Fibroblast of pulmonary artery (primary cell): ENCODE data around the gene TRIM73.
A peak's percentile ranks its signal among the peaks of the same experiment; 100 is the strongest.
"Not testable (repeated sequence)": the region's sequence is repeated elsewhere in the genome, so short reads cannot be mapped to it uniquely, and the experiment has no call there.

Experiments
- DNase-seq: peaks from one replicate; pipeline ENCODE4 v3.0.0-alpha.2; 2010; ENCODE audit warnings: low read depth
- H3K4me3 ChIP-seq: replicated peaks from 2 replicates; pipeline ENCODE4 v1.5.1; 2011; ENCODE audit warnings: low read depth, mild to moderate bottlenecking, control low read depth, low read length, moderate library complexity

TRIM73 gene

DNA sequence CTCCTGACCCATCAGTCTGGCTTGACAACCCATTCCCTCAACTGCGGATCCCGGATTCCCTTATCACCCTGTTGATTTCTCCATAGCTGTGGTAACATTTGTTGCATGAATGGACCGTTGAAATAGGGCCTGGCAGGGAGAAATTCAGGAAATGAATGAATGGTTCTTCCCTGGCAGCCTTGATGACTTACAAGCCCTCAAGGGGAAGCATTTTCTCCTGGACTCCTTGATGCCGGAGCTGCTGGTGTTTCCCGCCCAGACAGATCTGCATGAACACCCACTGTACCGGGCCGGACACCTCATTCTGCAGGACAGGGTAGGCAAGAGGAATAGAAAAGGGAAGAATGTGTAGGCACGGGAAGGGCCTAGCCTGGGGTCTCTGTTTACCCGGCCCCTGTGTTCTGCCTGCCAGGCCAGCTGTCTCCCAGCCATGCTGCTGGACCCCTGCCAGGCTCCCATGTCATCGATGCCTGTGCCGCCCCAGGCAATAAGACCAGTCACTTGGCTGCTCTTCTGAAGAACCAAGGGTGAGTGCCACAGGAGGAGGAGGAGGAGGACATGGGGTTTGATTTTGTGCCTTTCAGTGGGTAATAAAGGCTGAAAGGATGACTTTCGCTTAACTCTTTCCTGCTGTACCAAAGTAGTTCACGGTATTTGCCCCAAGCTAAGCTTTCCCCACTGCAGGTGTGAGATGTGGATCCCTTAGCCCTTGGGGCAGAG lies 19.4 kb downstream of the TRIM73 start:
- H3K4me3 ChIP-seq: not testable (repeated sequence)
- DNase-seq: peak; percentile 1

DNA sequence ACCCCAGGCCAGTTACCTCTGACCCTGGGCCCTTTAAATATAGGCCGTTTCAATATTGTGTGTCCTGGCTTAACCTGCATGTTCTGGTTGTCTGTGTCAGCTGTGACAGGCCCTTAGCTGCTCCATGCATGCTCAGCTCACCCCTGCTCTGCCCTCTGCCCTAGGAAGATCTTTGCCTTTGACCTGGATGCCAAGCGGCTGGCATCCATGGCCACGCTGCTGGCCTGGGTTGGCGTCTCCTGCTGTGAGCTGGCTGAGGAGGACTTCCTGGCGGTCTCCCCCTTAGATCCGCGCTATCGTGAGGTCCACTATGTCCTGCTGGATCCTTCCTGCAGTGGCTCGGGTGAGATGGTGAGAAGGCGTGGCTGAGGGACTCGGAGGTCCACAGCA lies 20.0 kb downstream of the TRIM73 start:
- H3K4me3 ChIP-seq, DNase-seq: not testable (repeated sequence)

DNA sequence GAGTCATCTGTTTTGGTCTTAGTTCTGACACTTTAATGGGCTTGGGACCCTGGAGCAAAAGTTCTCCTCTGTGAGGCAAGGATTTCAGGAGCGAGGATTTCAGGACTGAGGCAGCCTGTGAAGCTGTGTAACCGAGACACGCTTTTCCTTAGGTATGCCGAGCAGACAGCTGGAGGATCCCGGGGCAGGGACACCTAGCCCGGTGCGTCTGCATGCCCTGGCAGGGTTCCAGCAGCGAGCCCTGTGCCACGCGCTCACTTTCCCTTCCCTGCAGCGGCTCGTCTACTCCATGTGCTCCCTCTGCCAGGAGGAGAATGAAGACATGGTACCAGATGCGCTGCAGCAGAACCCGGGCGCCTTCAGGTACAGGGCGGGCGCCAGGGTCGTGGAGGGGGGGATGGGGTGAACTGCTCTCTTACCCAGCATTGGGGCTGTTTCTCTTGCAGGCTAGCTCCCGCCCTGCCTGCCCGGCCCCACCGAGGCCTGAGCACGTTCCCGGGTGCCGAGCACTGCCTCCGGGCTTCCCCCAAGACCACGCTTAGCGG lies 20.5 kb downstream of the TRIM73 start:
- H3K4me3 ChIP-seq, DNase-seq: not testable (repeated sequence)

DNA sequence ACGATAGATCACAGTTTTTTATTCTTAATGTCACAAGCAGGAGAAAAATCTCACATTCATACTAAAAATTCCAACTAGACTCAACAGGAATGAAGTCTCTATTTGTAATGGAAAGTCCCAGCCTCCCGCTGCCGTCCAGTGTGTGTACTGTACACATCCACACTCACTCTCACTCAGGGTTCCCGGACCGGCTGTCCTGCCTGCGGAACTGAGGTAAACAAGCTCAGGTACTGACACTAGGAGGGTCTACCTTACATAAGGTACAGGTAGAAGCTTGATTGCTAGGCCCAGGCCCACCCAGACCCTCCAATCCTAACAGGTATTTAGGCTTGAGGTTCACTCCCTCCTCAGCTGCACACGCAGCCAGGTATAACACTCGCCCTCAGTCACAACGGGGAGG lies 21.4 kb downstream of the TRIM73 start:
- not testable (repeated sequence) for H3K4me3 ChIP-seq, DNase-seq

DNA sequence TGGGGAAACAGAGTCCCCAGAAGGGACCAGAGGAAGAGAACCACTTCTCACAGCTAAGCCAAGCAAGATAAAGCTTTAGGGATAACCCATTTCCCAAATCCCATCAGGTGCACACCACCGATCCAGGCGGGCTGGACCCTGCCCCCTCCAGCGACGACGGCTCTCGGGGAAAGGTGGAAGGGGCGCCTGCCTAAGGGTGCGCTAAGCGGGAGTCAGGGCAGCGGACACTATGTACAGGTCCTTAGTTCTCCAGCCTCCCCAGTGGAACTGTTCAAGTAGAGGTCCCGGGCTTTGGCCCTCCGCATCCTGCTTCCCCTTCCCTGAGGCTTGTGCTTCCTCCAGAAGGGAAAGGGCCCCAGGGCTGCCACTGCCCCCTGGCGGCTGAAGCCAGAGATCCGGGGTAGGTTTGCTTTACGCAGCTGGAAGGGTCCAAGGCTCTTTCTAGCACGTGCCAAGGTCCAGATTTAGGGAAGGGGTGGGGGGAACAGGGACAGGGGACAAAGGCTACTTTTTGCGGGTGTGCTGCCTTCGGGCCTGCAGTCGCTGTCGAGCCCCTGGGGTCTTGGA lies 22.9 kb downstream of the TRIM73 start:
- DNase-seq: not testable (repeated sequence)

DNA sequence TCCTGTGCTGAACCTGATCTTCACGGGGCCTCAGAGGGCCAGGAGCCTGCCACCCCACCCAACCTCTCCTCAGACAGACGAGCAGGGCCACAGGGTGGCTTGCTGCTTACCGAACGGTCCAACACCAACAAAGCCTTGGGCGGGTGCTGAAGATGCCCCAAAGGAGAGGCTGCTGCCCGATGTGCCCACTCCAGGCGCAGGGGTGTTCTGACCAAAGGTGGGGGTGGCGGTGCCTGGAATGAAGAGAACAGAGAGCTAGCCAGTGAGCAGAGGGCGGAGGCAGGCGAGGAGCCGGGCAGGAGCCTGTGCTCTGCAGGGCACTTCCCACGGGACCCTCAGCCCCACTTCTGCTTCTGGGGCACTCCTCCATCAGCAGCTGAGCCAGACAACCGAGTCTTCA lies 23.8 kb downstream of the TRIM73 start:
- DNase-seq: not testable (repeated sequence)

More for the DNA sequence above, 22.9 kb downstream of the TRIM73 start:
- H3K4me3 ChIP-seq: not testable (repeated sequence)

DNA sequence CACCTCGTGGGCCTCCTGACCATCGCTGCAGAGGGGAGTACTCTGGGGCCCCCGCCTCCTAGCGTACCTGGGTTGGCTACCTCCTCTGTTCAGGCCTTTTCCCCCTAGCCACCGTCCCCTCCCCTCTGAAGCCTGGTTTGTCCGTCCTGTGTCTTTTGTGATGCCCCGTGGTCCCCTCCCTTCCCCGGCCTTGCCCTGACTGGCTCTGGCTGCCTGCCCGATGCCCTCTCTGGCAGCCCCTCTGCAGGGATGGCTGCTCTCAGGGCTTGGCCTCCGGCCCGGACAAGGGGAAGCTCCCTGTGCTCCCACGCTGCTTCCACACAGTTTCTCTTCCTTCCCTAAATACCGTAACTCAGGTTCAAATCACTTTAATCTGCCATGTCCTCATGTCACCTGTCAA lies 24.3 kb downstream of the TRIM73 start:
- DNase-seq: not testable (repeated sequence)

More for the DNA sequence above, 23.8 kb downstream of the TRIM73 start:
- not testable (repeated sequence) for H3K4me3 ChIP-seq

DNA sequence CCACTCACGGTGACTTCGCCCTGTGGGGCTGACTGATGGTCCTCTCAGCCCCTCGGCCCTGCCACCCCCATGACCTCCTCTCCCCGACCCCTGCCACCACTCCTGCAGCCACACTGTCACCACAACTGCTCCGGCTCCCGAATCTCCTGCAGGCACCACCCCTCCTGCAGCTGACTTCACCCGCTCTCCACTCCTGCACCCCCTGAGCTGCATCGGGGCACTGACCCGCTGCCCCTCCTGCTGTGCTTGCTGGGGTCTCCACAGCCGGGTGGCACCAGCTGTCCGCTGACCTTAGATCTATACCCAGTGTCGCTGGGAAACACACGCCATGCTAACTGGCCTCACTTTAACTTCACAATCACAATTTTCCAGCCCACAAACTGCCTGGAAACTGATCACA lies 24.7 kb downstream of the TRIM73 start:
- not testable (repeated sequence) for DNase-seq, H3K4me3 ChIP-seq

More for the DNA sequence above, 24.3 kb downstream of the TRIM73 start:
- H3K4me3 ChIP-seq: not testable (repeated sequence)

DNA sequence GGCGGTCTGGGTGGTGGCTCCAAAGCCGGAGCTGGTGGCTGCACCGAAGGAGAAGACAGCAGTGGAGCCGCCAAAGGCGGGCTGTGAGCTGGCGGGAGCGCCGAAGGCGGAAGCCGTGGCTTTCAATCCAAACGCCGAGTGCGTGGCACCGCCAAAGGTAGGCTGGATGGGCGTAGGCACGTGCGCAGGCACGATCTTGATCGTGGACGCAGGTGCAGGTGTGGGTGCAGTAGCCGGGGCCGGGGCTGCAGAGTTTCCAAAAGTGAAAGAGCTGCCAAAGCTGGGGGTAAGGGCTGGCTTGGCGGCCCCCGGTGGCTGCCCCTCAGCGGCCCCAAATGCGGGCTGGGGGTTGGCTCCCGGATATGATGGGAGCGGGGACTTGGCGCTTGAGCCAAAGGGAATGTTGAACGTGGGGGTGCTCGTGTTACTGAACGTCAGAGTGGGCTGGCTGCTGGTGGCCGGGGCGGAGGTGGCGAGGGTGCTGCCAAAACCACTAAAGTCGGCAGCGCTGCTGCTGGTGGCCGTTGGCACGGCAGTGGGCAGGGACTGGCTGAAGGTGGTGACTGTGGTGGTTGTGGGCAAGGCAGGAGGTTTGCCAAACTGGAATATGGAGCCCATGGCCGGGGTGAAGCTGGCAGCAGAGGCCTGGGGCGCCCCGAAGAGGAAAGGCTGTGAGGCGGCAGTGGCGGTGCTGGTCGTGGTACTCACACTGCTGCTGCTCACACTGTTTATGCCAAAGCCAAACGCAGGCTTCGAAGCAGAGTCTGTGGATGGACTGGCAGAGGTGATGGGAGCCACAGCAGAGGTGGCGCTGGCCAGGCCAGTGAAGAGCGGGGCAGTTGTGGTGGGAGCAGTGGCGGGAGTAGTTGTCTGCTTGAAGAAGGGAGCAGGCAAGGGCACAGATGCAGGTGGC lies 26.6 kb downstream of the TRIM73 start:
- not testable (repeated sequence) for DNase-seq, H3K4me3 ChIP-seq

DNA sequence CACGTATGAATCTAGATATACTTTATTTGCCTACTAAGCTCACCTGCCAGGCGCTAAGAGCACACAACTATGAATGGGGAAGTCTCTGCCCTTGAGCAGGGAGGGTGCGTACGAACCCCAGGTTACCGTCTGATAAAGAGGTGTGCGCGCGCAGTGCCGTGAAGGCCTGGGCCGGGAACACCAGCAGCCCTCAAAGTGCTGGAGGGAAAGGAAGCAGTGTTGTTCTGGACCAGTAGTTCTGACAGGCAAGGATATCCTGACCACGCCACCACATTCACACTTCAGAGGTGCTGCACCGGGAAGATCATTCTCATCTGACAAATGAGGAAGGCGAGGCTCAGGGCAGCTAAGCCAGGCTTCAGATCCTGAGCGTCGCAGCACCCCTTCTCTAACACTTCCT lies 28.1 kb downstream of the TRIM73 start:
- not testable (repeated sequence) for H3K4me3 ChIP-seq, DNase-seq

DNA sequence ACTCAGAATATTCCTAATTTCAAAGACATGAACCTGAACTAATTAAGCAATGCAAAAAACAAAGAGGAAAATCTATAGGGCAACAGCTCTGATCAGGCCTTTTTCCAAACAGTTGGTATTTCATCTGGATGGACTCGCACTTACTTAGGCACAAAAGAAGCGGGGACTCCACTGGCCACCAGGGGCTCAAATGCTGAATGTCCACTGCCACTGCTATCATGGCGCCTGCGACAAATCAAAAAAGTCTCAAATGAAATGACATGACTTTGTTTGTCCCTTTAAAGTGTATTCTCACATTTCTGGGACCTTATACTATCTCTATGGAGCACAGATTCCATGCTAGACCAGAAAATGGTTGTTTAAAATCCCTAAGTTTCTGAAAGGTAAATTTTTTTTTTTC lies 43.6 kb downstream of the TRIM73 start:
- not testable (repeated sequence) for DNase-seq

DNA sequence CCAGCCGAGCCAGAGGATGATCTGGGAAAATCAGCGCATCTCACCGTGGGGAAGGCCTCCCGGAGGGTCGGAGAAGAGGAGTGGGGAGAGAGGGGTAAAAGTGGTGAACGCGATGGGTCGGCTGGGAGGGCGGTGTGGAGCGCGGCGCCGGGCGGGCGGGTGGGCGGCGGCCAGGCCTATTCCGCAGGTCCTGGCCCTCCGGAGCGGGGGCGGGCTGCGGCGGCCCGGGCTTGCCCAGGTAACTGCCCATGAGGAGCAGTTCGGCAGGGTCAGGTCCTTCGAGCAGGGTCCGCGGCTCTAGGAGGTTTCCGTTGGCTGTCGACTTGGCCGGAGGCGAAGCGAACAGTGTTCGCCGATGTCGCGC lies 46.7 kb downstream of the TRIM73 start:
- DNase-seq: not testable (repeated sequence)
- H3K4me3 ChIP-seq: peak overlapping the region; percentile 52

More for the DNA sequence above, 43.6 kb downstream of the TRIM73 start:
- not testable (repeated sequence) for H3K4me3 ChIP-seq

DNA sequence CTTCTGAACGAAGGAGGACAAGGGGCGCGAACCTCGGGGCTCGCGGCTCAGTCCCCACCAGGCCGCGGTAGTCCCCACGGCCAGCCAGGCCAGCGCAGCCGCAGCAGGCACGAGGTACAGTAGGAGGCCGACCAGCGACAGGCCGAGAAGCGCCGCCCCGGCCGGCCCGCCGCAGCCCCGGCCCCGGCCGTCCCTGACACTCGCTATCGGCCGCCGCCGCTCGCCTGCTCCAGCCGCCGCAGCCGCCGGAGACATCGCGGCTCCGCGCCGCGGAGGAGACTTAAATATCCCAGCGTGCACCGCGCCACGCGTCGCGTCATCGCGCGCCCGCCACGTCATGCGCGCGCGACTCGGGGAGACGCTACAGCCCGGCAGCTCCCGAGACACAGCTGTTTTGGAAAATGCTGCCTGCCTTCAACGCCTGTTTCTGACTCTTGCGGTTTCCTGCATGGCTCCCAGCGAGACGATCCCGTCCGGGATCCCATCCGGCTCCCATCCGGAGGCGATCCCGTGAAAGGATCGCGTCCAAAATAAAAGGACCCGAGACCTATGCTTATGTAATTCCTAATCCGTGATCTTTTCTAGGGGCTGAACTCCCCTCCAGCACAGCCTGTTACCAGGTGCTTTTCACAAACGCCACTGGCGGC lies 47.2 kb downstream of the TRIM73 start:
- peak; percentile 6 for DNase-seq
- H3K4me3 ChIP-seq: peak overlapping the region; percentile 62

DNA sequence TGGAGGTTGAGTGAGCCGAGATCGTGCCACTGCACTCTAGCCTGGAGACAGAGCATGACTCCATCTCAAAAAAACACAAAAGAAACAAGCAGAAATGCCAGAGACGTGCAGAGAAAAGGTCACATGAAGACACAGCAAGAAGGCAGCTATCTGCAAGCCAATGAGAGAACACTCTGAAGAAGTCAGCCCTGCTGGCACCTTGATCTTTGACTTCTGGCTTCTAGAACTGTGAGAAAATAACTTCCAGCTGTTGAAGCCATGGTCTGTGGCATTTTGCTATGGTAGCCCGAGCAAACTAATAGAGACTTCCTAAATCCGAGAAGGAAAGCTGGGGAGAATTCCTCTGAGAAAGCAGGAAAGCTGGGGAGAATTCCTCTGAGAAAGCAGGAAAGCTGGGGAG lies 54.5 kb downstream of the TRIM73 start:
- not testable (repeated sequence) for DNase-seq, H3K4me3 ChIP-seq
